Eye (tissue), 1 donor: ENCODE data around the gene PLXNA2.

Experiments used
- DNase-seq: peaks from one replicate; pipeline ENCODE4 v3.0.0-alpha.2; 2015

The PLXNA2 gene

DNA sequence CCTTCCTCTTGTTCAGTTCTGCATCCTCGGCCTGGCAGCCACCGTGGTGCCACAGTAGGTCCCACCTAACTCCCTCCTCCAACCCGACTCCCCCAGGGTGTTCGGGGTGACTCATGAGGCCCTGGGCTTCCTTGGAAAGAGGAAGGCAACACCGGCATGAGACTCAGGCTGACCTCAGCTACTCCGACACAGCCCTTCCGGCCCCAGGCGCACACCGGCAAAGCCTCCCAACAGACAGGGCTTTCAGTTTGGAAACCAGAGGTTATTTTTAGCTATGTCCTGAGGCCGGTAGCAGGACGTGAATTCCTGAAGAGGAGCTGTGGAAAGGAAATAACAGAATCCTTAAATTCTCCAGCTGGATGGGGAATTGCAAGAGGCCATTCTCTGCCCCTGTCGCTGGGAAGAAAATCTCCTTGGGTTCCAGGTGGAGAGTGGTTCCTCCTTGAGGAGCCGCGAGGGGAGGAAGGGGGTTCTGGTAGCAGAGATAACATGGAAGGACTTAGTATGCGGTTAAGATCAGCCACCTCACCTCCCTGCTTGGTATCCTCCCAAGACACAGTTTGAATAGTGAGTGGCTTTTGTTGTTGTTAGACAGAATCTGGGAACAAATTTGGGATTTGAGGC, 24.4 kb downstream of the PLXNA2 start:
- no peak for DNase-seq

DNA sequence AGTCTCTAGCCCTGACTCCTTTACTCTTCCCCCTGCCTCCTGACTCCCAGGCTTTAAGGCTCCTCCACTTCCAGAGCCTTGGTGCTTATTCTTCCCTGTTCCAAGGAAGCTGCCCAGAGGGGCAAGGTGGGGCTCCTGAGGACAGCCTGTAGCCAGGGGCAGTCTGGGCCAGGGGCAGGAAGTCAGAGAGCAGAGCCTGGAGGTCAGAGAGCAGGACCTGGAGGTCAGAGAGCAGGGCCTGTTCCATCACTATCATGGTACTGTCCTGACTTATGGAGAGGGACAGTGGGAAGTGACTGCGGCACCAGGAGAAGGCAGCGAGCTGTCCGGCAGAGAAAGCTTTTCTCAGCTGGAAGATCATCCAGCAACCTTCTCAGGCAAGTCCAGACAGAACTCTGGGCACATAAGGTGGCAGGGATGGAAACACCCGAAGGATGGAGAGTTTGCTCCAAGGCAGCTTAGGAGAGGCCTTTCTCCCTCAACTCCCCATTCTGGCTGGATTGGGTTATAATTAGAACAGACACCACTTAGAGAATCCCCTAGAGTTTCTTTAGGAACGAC, 25.0 kb downstream of the PLXNA2 start:
- no peak for DNase-seq

DNA sequence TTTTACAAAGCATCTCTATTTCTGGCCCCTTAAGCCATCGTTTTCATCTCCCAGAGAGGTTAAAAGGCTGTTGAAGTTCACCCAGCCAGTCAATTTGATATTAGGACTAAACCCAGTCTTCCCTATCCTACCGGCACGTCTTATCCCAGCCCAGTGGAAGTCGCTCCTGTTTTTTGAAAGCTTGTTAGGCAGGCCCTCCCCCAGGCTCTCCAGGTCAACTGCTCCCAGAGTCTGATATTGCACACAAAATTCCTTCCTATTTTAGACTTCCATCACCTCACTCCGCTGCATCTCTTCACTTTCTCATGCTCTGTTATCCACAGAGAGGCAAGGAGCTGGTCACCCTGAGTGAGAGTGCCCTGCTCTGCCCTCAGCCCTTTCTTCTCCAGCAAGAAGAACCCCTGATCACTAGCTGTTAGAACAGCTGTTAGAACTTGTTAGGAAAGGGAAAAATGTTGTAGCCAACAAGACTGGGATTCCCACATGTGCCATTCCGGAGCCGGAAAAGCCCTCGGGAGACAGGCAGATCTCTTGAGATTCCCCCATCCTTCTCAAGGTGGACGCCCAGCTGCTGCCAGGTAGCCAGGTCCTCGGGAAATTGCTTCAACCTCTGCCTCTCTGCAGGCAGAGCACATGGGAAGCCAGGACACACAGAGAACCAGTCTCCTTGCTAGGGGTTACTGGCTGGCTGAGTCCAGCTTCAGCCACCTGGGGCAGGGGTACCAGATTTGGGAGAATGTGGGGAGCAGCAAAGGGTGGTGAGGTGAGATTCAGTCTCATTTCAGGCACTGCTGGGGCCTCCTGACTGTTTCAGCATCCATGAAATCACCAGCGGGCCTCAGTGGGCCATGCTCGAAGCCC, 25.7 kb downstream of the PLXNA2 start:
- DNase-seq = no peak

DNA sequence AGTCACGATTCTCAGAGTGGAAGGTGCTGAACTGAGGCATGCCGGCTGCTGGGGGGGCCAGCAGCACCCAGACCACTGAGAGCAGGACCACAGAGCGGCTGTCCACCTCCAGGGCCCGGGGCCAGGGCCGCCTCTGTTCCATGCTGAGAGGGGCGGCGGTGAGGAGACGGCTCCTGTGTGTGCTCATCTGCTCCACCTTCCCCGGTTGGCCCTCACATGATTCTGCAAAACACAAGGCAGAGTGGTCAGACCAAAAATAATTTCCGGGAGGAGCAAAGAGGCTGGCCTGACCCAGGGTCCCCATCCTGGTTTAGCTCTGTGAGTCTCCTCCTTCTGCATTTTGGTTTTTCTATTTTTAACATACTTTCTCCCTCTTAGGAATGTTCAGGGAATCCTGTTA, 26.4 kb downstream of the PLXNA2 start:
- no peak for DNase-seq

DNA sequence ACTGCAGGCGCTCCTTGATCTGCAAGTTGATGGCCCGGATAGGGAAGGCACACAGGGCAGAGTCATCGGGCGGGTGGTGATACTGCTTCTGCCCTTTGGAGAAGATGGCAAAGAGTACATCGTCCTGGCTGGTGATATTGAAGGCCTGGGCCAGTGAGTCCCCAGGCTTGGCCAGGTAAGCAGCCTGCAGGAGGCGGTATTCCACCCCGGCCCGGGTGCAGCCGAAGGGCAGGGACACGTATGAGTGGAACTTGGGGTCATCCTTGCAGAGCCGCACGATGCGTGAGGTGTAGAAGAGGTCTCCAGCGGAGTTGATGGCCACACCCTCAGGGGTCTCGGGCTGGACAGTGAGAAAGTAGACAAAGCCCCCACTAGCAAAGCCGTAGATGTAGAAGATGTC, 27.4 kb downstream of the PLXNA2 start:
- DNase-seq = no peak

DNA sequence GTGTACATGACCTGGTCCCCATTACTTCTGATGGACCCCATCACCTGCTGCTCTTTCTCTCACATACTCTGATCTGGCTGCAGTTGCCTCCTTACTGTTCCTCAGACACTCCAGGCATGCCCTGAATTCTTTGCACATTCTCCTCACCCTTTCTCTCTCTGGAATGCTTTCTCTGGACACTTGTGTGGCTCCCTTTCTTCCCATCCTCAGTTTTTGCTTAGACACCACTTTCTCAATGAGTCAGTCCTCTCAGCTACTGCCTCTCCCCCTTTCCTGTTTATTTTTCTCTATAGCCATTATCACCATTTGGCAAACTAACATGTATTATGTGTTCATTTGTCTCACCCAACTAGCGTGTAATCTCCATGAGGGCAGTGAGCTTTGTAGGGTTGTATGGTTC, 28.1 kb downstream of the PLXNA2 start:
- no peak for DNase-seq

DNA sequence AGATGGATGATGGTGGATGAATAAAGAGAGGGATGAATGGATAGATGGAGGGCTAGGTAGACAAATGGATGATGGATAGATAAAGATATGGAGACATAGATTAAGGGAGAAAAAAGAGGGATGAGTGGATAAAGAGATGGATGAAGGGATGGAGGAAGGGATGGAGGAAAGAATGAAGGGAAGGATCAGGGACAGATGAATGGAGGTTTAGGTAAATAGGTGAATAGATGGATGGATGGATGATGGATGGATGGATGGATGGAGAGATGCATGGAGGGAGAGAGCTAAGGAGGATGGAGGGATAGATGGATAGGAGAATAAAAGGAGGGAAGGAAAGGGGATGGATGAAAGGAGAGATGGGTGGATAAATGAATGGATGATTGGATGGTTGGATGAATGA, 28.8 kb downstream of the PLXNA2 start:
- DNase-seq = no peak

DNA sequence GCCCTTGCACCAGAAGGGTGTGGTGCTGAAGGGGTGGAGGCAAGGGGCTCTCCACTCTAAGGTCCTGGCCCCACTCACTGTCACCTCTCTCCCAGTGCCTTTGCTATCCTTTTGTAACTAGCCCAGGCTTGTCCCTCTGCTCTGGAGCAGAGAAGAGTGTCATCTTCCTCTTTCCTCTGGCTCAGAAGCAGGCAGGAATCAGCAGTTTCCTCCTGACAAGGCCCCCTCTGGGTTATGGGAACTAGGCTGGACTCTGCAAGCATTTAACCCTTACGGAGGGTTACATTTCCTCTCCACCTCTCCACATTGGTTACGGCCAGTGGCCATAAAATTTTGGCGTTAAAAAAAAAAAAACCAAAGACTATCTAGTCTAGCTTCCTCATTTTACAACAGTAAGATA, 30.4 kb downstream of the PLXNA2 start:
- DNase-seq = no peak

DNA sequence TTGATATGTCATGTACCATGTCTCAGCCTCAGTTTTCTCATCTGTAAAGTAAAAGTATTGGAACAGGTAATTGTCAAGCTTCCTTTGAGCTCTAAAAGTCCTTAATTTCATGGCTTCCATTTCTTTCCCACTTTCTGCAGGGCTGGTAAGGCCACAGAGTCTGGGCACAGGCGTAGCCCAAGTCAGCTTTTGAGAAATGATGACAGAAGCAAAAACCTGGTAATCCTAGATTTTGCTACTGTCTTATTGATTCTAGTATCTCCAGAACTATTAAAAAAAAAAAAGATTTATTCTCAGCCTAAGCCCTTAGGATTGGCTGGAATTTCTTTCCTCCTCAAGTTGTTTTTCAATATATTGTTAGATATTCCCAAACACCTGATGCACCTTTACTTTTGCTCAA, 31.3 kb downstream of the PLXNA2 start:
- no peak for DNase-seq

DNA sequence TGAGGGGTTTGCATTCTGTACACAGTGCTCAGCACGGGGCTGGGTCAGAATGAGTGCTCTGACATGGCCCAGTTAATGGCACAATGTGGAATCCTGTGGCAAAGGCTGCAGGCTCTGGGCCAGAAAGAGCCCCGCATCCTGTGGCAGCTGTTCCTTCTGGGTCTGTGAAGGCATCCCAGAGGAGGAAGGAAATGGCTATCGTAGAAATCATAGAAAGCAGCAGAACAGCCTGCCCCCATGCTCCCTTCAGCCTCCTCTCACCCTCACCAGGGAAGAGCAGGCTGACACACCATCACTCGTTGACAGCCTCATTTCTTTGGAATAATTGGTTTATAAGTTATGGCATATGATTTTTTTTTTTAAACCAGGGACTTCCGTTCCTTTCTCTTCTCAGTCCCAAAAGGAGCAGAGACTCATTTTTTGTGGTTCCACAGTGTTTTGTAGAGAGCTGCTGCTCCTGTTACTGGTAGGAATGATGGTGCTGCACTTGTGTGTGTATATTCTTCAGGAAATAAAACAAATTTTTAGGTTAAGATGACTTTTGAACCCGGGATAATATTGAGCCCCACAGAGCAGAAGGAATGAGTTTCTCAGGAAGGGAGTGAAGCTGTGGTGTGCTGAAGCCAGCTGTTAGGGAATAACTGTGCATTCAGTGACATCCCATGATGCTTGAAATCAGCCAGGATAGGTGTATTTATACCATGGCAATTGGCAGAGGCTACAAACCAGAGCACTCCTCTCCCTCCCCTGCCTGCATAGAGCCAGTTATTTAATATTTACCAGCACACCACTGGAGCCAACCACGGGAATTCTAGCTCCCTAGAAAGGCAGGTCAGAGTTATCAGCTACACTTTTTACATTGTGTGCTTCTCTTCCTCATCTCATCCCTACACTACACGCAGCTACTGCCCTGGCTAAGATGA, 32.0 kb downstream of the PLXNA2 start:
- no peak for DNase-seq

DNA sequence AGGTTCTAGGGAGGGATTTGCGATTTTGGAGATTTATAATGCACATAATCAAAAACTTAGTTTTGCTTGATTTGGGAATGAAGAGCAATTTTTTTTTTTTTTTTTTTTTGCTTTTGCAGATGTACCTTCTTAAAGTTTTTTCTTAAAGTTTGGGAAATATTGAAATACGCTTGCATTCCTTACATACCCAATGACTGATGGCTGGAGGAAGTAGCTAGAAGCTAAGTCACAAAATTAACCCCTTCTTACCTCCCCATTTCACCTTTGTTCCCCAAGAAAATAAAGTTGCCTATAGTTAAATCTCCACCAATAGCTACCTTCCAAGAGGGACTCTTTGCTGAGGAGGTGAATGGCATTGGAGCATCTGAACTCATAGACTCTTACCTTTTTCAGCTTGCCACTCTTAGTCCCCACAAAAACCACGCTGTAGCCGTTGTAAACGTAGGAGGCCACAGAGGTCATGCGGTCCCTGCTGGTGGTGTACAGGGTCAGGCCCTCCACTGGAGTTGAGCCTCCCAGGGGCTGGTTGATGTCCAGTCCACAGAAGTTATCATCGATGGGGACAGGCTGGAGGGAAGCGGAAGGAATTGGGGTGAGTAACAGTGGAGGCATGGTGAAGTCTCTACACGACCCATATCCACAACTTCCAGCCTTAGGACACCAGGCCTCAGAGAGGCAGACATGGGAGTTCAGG, 34.1 kb downstream of the PLXNA2 start:
- DNase-seq = no peak

DNA sequence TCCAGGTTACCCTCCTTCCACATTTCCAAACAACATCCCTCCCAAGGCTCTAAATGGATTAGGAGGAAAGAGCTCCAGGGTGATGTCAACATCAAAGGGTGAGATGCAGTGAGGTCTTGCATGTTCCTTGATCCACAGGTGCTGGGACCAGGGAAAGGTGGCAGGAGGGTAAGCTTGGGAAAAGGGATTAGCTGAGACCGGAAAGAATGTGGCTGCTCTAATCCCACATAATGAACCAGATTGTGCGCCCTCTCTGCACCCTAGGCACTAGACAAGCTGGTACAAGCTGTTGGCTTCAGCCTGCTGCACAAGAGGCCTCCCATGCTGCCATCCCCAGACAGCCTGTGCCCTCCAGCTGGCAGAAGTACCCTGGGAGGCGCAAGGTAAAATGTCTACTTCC, 34.9 kb downstream of the PLXNA2 start:
- peak; percentile 39 for DNase-seq

DNA sequence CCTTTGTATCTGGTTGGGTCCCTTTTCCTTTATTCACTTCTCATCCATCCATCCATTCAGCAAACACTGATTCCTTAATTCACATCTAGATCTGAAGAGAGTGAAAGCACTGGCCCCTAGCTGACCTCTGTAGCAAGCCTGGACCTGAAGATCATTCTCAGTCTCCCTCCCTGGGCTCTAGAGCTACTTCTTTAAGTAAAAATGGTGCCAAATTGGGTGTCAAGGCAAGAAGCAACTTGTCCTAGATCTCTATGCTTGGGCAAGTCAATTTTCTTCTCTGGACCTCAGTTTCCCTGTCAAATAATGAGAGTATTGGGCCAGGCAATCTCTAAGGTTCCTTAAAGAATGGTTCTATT, 36.1 kb downstream of the PLXNA2 start:
- DNase-seq = no peak

DNA sequence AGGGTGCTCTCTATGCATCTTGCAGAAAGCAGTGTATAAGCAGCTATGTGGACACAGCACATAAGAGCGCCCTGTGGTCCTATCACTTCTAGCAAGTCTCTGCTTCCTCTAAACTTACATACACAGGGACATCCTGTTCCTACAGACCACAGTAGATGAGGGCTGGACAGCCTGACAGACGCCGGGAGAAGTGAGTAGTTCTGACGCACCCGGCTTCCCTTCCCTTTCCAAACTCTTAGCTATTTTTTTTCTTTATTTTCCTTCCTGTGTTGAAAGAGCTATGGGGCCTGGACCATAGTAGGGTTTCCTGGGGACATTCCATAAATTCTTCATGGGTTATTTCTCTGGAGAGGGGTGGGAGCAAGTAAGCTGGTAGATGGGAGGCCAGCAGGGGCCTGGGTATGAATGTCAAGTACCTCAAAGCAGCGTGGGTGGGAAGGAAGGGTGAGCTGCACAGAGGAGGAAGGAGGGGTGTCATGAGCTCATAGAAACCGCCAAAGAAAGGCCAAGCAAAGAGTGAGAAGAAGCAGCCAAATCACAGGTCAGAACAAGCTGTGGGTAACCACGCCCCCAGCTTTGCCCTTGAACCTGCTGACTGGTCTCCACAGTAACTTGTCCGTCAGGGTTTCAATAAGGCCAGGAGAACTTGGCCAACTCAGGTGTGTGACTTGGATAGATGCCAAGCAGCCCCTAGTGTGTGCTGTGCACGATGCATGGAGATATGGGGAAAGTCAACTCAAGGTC, 36.6 kb downstream of the PLXNA2 start:
- no peak for DNase-seq

DNA sequence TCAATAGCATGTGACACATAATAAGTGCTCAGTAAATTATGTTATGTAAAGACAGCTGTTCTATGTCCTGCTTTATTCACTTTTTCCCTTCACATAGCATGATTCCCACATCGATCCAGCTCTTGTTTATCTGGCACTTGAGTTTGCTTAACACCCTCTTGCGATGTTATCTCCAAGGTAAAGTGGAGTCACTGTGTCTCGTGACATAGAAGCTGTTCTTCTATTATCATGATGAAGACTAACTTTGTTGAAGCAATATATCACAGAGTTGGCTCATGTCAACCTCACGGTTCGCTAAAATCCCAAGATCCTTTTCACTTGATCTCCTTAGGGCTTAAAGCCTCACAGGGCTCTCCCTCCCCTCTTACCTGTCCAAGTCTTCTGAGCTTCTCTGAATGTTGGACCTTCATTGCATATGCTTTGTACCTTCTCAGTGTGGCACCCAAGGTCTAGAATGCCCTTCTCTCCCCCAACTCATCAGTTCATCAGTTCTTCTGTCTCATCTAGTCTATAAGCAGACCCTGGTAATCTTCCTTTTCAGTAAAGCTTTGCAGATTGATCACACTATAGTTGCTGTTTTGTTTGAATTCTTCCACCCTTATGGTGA, 38.0 kb downstream of the PLXNA2 start:
- DNase-seq = no peak

DNA sequence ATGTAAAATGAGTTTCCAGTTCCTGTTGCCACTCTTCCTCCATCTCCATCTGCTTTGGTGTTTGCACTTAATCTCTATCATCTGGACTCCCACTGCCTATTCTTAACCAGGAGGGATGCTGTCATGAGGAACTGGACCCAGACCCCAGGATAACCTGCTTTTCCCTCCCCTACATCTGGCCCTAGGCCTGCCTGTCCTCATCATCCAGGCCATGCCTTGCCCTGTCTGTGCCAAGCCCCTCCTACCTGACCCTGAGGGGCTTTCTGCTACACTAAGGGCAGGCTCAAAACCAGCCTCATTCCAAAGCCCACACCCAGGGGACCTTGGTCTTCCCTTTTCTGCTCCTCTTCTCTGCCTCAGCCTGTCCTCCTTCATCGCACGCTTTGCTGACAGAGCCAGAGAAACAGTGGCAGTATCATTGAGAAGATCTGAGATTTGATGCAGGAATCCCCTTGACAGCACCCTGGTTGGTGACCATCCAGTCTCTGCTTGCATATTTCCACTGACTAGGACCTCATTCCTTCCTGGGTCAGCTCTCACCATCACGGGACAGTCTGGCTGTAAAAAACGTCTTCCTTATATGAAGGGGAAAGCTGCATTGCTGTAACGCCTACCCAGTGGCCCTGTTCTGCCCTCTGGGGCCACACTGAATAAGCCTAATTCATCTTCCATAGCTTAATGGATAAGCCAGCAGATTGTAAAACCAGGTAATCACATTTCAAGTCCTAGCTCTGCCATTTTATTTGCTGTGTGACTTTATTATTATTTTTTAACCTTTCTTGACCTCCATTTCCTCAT, 38.8 kb downstream of the PLXNA2 start:
- no peak for DNase-seq

DNA sequence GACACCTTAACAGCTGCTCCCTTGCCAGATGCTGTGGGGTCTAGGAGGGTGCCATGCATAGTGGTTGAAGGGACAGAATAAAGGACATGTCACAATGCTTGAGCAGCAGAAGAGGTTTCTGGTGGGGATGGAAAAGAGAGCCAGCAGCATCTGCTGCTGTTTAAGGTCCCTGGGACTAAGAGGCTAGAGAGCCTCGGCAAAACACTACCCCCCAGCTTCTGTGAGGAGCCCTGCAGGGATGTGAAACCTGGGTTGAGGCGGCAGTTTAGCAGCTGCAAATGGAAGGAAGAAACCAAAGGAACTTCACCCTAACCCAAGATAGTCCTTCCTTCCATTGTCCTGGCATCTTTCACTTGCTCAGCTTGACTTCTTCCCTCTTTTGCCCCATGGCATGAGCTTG, 39.4 kb downstream of the PLXNA2 start:
- DNase-seq = no peak

DNA sequence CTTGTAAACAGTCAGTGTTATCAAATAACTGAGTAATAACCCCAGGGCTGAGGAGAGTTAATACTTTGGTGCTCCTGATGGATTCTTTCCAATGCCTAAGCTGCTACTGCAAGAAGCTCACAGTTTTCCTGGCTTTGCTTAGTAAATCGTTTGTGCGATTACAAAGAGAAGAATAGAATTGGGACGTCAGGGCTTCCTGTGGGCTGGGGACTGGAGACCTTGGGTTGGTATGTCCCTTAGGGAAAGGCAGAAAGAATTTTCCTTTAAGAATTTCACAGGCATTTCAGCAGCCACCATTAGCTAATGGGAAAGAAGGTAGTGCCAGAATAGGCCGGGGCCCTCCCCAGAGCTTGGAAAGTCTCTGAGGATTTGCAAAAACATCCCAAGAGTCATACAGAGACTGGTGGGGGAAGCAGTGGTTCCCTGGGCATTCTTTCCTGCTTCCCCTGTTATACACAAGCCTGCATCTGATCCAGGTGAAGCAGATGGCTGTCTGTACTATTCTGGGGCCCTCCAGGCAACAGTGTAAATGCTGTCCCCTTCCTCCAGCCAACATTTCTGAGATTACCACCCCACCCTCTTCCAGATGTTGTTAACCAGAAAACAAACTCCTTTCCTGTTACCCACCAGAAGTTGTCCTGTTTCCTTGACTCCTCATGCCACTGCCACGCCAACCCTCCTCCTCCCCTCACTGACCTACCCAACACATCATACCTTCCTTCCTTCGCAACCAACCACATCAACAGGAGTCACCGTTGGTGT, 40.2 kb downstream of the PLXNA2 start:
- no peak for DNase-seq

DNA sequence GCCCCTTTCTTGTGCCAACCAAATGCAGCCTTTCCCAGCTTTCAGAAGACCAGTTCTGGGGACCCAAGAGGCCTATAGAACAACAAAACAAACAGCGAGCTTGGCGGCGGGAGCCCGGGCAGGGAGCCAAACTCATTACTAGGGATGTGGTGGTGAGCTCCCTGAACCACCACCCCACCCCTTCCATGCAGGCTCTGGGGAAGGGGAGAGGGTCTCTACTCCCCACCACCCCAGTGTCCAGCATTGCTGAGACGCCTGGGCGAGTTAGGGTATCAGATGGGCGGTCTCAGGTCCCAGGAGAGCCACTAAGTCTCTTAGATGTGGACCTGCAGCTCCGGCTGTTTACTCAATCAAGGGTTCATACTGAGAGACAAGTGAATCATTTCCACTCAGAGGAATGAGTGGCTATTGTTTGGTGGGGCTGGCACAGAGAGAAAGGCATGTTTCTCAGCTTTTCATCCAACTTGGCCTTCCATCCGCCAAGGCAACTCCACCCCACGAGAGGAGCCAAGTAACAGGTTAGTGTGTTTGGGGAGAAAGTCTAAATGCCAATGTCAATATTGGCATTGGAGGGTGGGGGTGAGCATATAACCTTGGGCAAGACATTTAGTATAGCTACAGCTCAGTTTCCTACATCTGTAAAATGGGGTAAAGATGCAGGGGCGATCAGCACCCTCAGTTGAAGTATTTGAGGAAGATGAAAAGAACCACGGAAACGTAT, 40.9 kb downstream of the PLXNA2 start:
- no peak for DNase-seq
